CD14-positive monocyte (primary cell): ENCODE data around the gene NEURL1B. TPM values are rescaled to one million over a fixed set of nuclear protein-coding genes. Genes with fewer than 3 reads are reported as not detected.

Source experiments
- DNase-seq, 3 donors: peaks; one replicate each; pipeline ENCODE4 v3.0.0-alpha.2; 2011 to 2022
- H2AFZ ChIP-seq: 2 replicates; pipeline ENCODE4 v1.6.0; 2012; ENCODE audit warnings: mild to moderate bottlenecking, low read depth, low read length, inconsistent platforms; ENCODE audit not compliant: insufficient read depth, poor library complexity, severe bottlenecking
- H3K27ac ChIP-seq, 2 donors: 1 replicate in 1 of 2; 2 replicates in 1 of 2; pipeline ENCODE4 v1.5.1; 2012 to 2013; ENCODE audit warnings: low read length in 2 of 2, control low read depth in 1 of 2, inconsistent platforms in 1 of 2, low read depth in 1 of 2, mild to moderate bottlenecking in 1 of 2
- H3K27me3 ChIP-seq, 2 donors: one replicate each; pipeline versions ENCODE4 v1.6.0 to v1.6.1; 2011 to 2013; ENCODE audit warnings: low read length in 2 of 2; ENCODE audit not compliant: control insufficient read depth in 2 of 2, insufficient read depth in 2 of 2
- H3K36me3 ChIP-seq, 2 donors: replicated peaks in 1 of 2; 1 replicate in 1 of 2; 2 replicates in 1 of 2; pipeline versions ENCODE4 v1.5.1 to v1.6.1; 2012 to 2013; ENCODE audit warnings: low read length in 2 of 2, control low read depth in 1 of 2, inconsistent platforms in 1 of 2, mild to moderate bottlenecking in 1 of 2; ENCODE audit not compliant: insufficient read depth in 2 of 2, control insufficient read depth in 1 of 2
- H3K4me1 ChIP-seq, 2 donors: 1 replicate in 1 of 2; 2 replicates in 1 of 2; pipeline versions ENCODE4 v1.5.1 to v1.6.1; 2012 to 2013; ENCODE audit warnings: low read length in 2 of 2, control low read depth in 1 of 2, inconsistent platforms in 1 of 2, mild to moderate bottlenecking in 1 of 2, moderate library complexity in 1 of 2; ENCODE audit not compliant: insufficient read depth in 2 of 2, control insufficient read depth in 1 of 2
- H3K4me2 ChIP-seq: replicated peaks from 2 replicates; pipeline ENCODE3; 2012; ENCODE audit warnings: low read length, moderate library complexity, mild to moderate bottlenecking; ENCODE audit not compliant: poor library complexity, severe bottlenecking; ENCODE audit errors: extremely low read depth
- H3K4me3 ChIP-seq, 3 experiments: fragments of 200-600 bp in 1 of 3; sonication (generic) in 1 of 3; replicated peaks in 1 of 3; 1 replicate in 2 of 3; 2 replicates in 1 of 3; pipeline ENCODE4 v1.5.1; 2011 to 2013; ENCODE audit warnings: low read length in 3 of 3, mild to moderate bottlenecking in 3 of 3, control low read depth in 2 of 3, low read depth in 2 of 3, inconsistent platforms in 1 of 3, moderate library complexity in 1 of 3
- H3K79me2 ChIP-seq: 2 replicates; pipeline ENCODE4 v1.6.0; 2012; ENCODE audit warnings: mild to moderate bottlenecking, control low read depth, inconsistent platforms, low read length, moderate library complexity; ENCODE audit not compliant: insufficient read depth
- H3K9ac ChIP-seq: 2 replicates; pipeline ENCODE4 v1.6.0; 2017; ENCODE audit warnings: low read length, mild to moderate bottlenecking; ENCODE audit not compliant: insufficient read depth, poor library complexity, severe bottlenecking
- H3K9me3 ChIP-seq, 2 donors: replicated peaks in 1 of 2; 1 replicate in 1 of 2; 2 replicates in 1 of 2; pipeline versions ENCODE4 v1.5.1 to v1.6.1; 2012 to 2013; ENCODE audit warnings: low read length in 2 of 2, control low read depth in 1 of 2; ENCODE audit not compliant: control insufficient read depth in 1 of 2, insufficient read depth in 1 of 2
- H4K20me1 ChIP-seq: 2 replicates; pipeline ENCODE4 v1.6.0; 2012; ENCODE audit warnings: mild to moderate bottlenecking, low read length, control low read depth, moderate library complexity; ENCODE audit not compliant: insufficient read depth
- H3K27ac Mint-ChIP-seq, 7 donors: one replicate each; pipeline ENCODE4 v1.8.0; 2020; ENCODE audit warnings: mild to moderate bottlenecking in 7 of 7, mixed read lengths in 7 of 7, moderate library complexity in 6 of 7, inconsistent platforms in 2 of 7
- H3K27me3 Mint-ChIP-seq, 3 donors: one replicate each; pipeline ENCODE4 v1.8.0; 2021 to 2022; ENCODE audit warnings: low read depth in 3 of 3, mild to moderate bottlenecking in 3 of 3, mixed read lengths in 3 of 3, moderate library complexity in 3 of 3, inconsistent platforms in 1 of 3
- H3K36me3 Mint-ChIP-seq, 2 donors: one replicate each; pipeline ENCODE4 v1.8.0; 2020; ENCODE audit warnings: mixed read lengths in 2 of 2, inconsistent platforms in 1 of 2, mild to moderate bottlenecking in 1 of 2
- H3K4me1 Mint-ChIP-seq: one replicate; pipeline ENCODE4 v1.8.0; 2020; ENCODE audit warnings: mild to moderate bottlenecking, mixed read lengths
- H3K4me3 Mint-ChIP-seq, 2 donors: one replicate each; pipeline ENCODE4 v1.8.0; 2020; ENCODE audit warnings: mild to moderate bottlenecking in 2 of 2, mixed read lengths in 2 of 2, moderate library complexity in 1 of 2
- H3K9me3 Mint-ChIP-seq, 7 donors: one replicate each; pipeline ENCODE4 v1.8.0; 2020 to 2022; ENCODE audit warnings: mixed read lengths in 7 of 7, mild to moderate bottlenecking in 6 of 7, moderate library complexity in 6 of 7, inconsistent platforms in 2 of 7
- WGBS: methylation state at CpG from one replicate; pipeline ENCODE4 v1.1.5; 2013; ENCODE audit warnings: missing lambda C conversion rate; ENCODE audit not compliant: insufficient coverage; 5-methylcytosine and 5-hydroxymethylcytosine counted together
- intact Hi-C, 2 donors: fragments of 100-400 bp; cut with micrococcal nuclease; formaldehyde crosslinking; loops; one replicate each; pipeline versions ENCODE4 v1.15.0 to v1.15.1; 2023
- polyA plus RNA-seq, 3 donors: library from polyadenylated mRNA; depleted of rRNA in 1 of 3; unstranded in 2 of 3; stranded (reverse) in 1 of 3; fragments of 300-500 nt in 2 of 3; fragments of >200 nt in 1 of 3; fragmentation: Illumina TruSeq in 2 of 3; gene quantifications; 1 replicate in 2 of 3; 2 replicates in 1 of 3; pipeline ENCODE4 v1.2.3, GENCODE V29; 2012 to 2021
- TF ChIP-seq, protein P1 (sequence below): fragments of 200-600 bp; IDR thresholded peaks from one replicate; pipeline ENCODE4 v1.8.0; 2022; ENCODE audit warnings: antibody characterized with exemption, mild to moderate bottlenecking

Gene NEURL1B
- polyA plus RNA-seq, 3 donors: 0.01 TPM; not detected in 2

DNA sequence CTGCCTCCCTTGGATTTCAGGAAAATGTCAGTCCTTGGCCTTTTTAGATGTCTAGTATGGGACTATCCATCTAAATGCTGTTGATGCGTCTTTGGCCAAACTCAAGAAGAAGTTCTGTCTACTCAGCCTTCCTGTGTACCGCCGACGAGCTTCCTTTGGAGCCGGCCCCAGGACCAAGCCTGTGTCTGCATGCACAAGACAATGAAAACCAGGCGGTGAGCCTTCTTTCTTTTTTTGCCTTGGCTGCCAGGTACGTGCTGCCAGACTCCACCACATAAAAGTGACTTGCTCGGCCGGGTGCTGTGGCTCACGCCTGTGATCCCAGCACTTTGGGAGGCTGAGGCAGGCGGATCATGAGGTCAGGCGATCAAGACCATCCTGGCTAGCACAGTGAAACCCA is 6.0 kb upstream of the NEURL1B start:
- peaks cover 10 to 14% (median 10%) of the 10 kb centered on the region in 3 donors for H3K27me3 Mint-ChIP-seq
- no peak overlapping the region for H3K4me3 ChIP-seq
- H3K4me1 Mint-ChIP-seq: peaks cover 13% of the 10 kb centered on the region
- 89% methylated on average over 10 of the region's 12 CpGs for WGBS
- H3K36me3 ChIP-seq: no peaks in the 10 kb centered on the region
- no peaks in the 10 kb centered on the region for H3K27me3 ChIP-seq
- TF ChIP-seq, protein P1, sequence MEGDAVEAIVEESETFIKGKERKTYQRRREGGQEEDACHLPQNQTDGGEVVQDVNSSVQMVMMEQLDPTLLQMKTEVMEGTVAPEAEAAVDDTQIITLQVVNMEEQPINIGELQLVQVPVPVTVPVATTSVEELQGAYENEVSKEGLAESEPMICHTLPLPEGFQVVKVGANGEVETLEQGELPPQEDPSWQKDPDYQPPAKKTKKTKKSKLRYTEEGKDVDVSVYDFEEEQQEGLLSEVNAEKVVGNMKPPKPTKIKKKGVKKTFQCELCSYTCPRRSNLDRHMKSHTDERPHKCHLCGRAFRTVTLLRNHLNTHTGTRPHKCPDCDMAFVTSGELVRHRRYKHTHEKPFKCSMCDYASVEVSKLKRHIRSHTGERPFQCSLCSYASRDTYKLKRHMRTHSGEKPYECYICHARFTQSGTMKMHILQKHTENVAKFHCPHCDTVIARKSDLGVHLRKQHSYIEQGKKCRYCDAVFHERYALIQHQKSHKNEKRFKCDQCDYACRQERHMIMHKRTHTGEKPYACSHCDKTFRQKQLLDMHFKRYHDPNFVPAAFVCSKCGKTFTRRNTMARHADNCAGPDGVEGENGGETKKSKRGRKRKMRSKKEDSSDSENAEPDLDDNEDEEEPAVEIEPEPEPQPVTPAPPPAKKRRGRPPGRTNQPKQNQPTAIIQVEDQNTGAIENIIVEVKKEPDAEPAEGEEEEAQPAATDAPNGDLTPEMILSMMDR: no peak
- intact Hi-C loops: no loop called here
- no peaks in the 10 kb centered on the region for H3K9me3 Mint-ChIP-seq
- no peaks in the 10 kb centered on the region for H4K20me1 ChIP-seq
- no peaks in the 10 kb centered on the region for H3K4me1 ChIP-seq
- no peak overlapping the region for H3K27ac ChIP-seq
- no peak for DNase-seq
- H2AFZ ChIP-seq: no peak overlapping the region
- H3K36me3 Mint-ChIP-seq: no peaks in the 10 kb centered on the region
- no peak overlapping the region for H3K4me3 Mint-ChIP-seq
- H3K27ac Mint-ChIP-seq: no peak overlapping the region
- H3K79me2 ChIP-seq: no peaks in the 10 kb centered on the region
- no peak overlapping the region for H3K9ac ChIP-seq
- no peak overlapping the region for H3K4me2 ChIP-seq
- no peaks in the 10 kb centered on the region for H3K9me3 ChIP-seq

DNA sequence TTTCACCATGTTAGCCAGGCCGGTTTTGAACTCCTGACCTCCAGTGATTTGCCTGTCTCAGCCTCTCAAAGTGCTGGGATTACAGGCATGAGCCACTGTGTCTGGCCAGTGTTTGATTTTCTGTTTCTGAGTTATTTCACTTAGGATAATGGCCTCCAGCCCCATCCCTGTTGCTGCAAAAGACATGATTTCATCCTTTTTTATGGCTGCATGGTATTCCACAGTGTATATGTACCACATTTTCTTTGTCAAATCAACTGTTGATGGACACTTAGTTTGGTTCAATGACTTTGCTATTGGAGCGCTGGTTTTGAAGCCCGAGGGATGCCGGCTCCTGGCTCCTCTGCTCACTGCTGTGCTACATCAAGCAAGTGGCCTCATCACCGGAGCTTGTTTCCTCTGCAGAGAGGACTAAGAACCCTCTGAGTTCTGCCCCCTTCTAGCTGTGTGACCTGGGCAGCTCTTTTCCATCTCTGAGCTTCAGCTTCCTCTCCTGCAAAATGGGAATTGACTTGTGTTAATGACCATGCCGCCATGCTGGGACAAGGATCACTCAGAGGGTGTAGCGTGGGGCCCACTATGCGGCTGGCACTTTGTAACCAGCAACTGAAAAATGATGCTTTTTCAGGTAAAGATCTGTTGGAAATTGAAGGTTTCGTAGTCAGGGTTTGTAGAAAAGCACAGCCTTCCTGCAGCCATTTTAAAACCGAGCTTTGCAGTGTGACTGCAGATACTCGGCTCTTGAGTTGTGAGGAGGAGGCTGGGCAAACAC is 4.6 kb upstream of the NEURL1B start:
- H3K79me2 ChIP-seq: no peaks in the 10 kb centered on the region
- DNase-seq: no peak
- no peaks in the 10 kb centered on the region for H3K36me3 ChIP-seq
- no peak overlapping the region for H3K4me2 ChIP-seq
- no peaks in the 10 kb centered on the region for H3K9me3 ChIP-seq
- no peak overlapping the region for H3K27ac ChIP-seq
- H3K27me3 ChIP-seq: peaks cover 0 to 10% of the 10 kb centered on the region in 2 donors
- H3K9ac ChIP-seq: no peak overlapping the region
- H3K27ac Mint-ChIP-seq: no peak overlapping the region
- TF ChIP-seq, protein P1: no peak
- WGBS: 97% methylated on average over 11 of the region's 11 CpGs
- H3K4me1 ChIP-seq: peaks cover 8 to 14% of the 10 kb centered on the region in 2 donors
- H3K36me3 Mint-ChIP-seq: no peaks in the 10 kb centered on the region
- no peaks in the 10 kb centered on the region for H3K9me3 Mint-ChIP-seq
- H3K4me1 Mint-ChIP-seq: peaks cover 21% of the 10 kb centered on the region
- intact Hi-C loops: no loop called here
- no peak overlapping the region for H3K4me3 Mint-ChIP-seq
- H3K27me3 Mint-ChIP-seq: peaks cover 11 to 20% (median 11%) of the 10 kb centered on the region in 3 donors
- H3K4me3 ChIP-seq: no peak overlapping the region
- H2AFZ ChIP-seq: no peak overlapping the region
- no peaks in the 10 kb centered on the region for H4K20me1 ChIP-seq
